Brain microvascular endothelial cell (primary cell): ENCODE data around the gene LRIG3.
"Not testable (repeated sequence)": the region's sequence is repeated elsewhere in the genome, so short reads cannot be mapped to it uniquely, and the experiment has no call there.

ENCODE experiments used
- DNase-seq: peaks from one replicate; pipeline ENCODE4 v3.0.0-alpha.2; 2020
- H3K27ac ChIP-seq: fragments of 250-450 bp; sonication (Bioruptor Pico); 2 replicates; pipeline ENCODE4 v1.5.1; 2020; ENCODE audit warnings: mild to moderate bottlenecking, moderate library complexity
- H3K27me3 ChIP-seq: fragments of 250-450 bp; sonication (Bioruptor Pico); replicated peaks from 2 replicates; pipeline ENCODE4 v1.5.1; 2020; ENCODE audit warnings: mild to moderate bottlenecking
- H3K36me3 ChIP-seq: fragments of 250-450 bp; sonication (Bioruptor Pico); replicated peaks from 2 replicates; pipeline ENCODE4 v1.5.1; 2020; ENCODE audit warnings: mild to moderate bottlenecking
- H3K4me3 ChIP-seq: 2 replicates; pipeline ENCODE4 v1.5.1; 2011; ENCODE audit warnings: low read depth, mild to moderate bottlenecking, control low read depth, low read length, moderate library complexity
- CTCF ChIP-seq: IDR thresholded peaks from 2 replicates; pipeline ENCODE4 v1.5.1; 2011; ENCODE audit warnings: low read depth, mild to moderate bottlenecking, moderate library complexity, low read length, control low read depth, inconsistent platforms; ENCODE audit errors: missing control alignments
- in situ Hi-C: cut with HindIII; loops from 2 replicates; pipeline ENCODE4 v1.10.0; 2017; ENCODE audit warnings: low sequenced_read_pairs, low pct_ligation_motif_present

The LRIG3 gene

GRCh38 chr12:58954002-58954401 lies 33.7 kb upstream of the LRIG3 start:
- no peak for DNase-seq
- no peak for TF ChIP-seq CTCF
- no peaks in the 10 kb centered on the region for H3K36me3 ChIP-seq
- no peak overlapping the region for H3K4me3 ChIP-seq
- in situ Hi-C loops, result no loop called here
- H3K27ac ChIP-seq, result no peak overlapping the region
- H3K27me3 ChIP-seq, result no peaks in the 10 kb centered on the region

- TF ChIP-seq CTCF, result no peak
- DNase-seq, result no peak
- H3K27ac ChIP-seq, result no peak overlapping the region
- in situ Hi-C loops, result no loop called here
- no peak overlapping the region for H3K4me3 ChIP-seq
- no peaks in the 10 kb centered on the region for H3K36me3 ChIP-seq
- H3K27me3 ChIP-seq, result no peaks in the 10 kb centered on the region
Observed at GRCh38 chr12:58950739-58951100, 30.4 kb upstream of the LRIG3 start.

GRCh38 chr12:58949954-58950738 lies 29.8 kb upstream of the LRIG3 start:
- H3K27me3 ChIP-seq, H3K4me3 ChIP-seq, DNase-seq, H3K27ac ChIP-seq, in situ Hi-C loops, H3K36me3 ChIP-seq: not testable (repeated sequence)

GRCh38 chr12:58943079-58943478 lies 22.8 kb upstream of the LRIG3 start:
- TF ChIP-seq CTCF, result no peak
- no peaks in the 10 kb centered on the region for H3K27me3 ChIP-seq
- no peak overlapping the region for H3K4me3 ChIP-seq

GRCh38 chr12:58942345-58942744 lies 22.0 kb upstream of the LRIG3 start:
- no peak overlapping the region for H3K4me3 ChIP-seq
- H3K27me3 ChIP-seq, result no peaks in the 10 kb centered on the region
- in situ Hi-C loops, result no loop called here
- no peaks in the 10 kb centered on the region for H3K36me3 ChIP-seq
- no peak overlapping the region for H3K27ac ChIP-seq
- TF ChIP-seq CTCF, result no peak
- DNase-seq, result no peak

More at GRCh38 chr12:58943079-58943478, 22.8 kb upstream of the LRIG3 start:
- in situ Hi-C loops, result no loop called here
- Histone ChIP-seq H3K36me3 (no peaks in the 10 kb centered on the region), H3K27ac (no peak overlapping the region)
- no peak for DNase-seq

GRCh38 chr12:58939399-58940100 lies 19.2 kb upstream of the LRIG3 start:
- no peak overlapping the region for H3K27ac ChIP-seq
- in situ Hi-C loops, result no loop called here
- no peaks in the 10 kb centered on the region for H3K27me3 ChIP-seq
- DNase-seq, result no peak
- H3K36me3 ChIP-seq, result no peaks in the 10 kb centered on the region
- no peak for TF ChIP-seq CTCF
- no peak overlapping the region for H3K4me3 ChIP-seq
